NCI-H1092 (cell line): ENCODE measurements around the gene NOL4L.

ENCODE experiments used
- DNase-seq: peaks from one replicate; lab custom pipeline; 2025; lab: John Stamatoyannopoulos, UW

The NOL4L gene

GRCh38 chr20:32576560-32576959, 8.6 kb downstream of the NOL4L start:
- DNase-seq = no peak

GRCh38 chr20:32575805-32576204, 9.3 kb downstream of the NOL4L start:
- no peak for DNase-seq

GRCh38 chr20:32575227-32575581, 9.9 kb downstream of the NOL4L start:
- DNase-seq = no peak

DNA sequence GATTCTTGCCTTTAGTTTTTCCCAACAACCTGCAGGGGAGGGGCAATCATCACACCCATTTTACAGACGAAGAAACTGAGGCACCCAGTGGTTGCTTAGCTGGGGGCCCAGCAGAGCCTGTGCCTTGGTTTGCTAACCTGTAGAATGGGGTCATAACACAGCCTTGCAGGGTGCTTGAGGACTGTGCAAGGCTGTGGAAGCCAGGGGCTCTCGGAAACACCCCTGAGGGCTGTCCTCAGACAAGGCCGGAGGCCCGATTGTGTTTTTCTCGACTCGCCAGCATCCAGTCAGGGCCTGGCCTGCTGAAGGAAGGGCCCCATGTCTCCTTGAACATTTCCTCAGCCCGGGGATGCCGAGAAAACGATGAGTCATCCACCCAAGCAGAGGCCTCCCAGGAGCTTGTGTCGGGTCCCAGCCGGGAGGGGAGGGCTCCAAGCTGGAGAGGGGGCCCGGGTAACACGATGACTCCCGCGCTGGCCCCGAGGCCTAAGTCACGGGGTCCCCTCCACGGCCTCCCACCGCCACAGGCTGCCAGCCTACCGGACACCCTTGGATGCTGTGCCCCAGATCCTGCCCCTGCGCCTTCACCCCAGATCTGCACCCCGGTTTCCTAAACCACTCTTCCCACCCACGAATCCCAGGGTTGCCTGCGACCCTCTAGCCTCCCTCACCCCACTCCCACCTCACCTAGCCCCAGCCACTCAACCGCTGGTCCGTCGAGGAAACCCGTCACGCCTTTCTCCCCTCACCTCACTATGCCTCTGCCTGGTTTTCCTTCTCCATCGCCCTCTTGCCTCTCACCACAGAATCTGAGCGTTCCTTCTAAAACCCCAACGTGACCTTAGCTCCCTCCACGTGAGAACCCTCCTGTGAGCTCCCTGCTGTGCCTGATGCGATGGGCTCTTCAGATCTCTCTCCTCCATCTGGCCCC, 10.6 kb downstream of the NOL4L start:
- no peak for DNase-seq

- DNase-seq = no peak
Measured at GRCh38 chr20:32573167-32573851, 11.8 kb downstream of the NOL4L start.

GRCh38 chr20:32572271-32572968, 12.7 kb downstream of the NOL4L start:
- no peak for DNase-seq

DNA sequence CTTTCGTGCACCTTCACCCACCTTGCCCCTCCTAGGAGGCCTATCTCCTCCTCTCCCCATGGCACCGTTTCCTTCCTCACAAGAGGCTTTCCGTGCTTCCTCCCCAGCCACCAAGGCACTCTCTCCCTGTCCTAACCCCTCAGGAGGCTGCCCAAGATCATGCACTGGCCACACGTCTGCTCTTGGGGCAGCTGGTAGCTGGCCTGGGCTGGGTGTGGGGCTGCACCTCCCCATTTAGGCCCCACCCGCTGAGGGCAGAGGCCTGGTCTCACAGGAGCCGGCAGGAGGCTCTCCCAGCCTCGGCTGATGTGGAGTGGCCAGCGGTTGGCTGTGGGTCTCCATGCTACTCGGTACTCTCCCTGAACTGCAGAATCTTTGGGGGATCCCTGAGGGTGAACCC, 13.6 kb downstream of the NOL4L start:
- DNase-seq = no peak

GRCh38 chr20:32570401-32571190, 14.5 kb downstream of the NOL4L start:
- DNase-seq = no peak

DNA sequence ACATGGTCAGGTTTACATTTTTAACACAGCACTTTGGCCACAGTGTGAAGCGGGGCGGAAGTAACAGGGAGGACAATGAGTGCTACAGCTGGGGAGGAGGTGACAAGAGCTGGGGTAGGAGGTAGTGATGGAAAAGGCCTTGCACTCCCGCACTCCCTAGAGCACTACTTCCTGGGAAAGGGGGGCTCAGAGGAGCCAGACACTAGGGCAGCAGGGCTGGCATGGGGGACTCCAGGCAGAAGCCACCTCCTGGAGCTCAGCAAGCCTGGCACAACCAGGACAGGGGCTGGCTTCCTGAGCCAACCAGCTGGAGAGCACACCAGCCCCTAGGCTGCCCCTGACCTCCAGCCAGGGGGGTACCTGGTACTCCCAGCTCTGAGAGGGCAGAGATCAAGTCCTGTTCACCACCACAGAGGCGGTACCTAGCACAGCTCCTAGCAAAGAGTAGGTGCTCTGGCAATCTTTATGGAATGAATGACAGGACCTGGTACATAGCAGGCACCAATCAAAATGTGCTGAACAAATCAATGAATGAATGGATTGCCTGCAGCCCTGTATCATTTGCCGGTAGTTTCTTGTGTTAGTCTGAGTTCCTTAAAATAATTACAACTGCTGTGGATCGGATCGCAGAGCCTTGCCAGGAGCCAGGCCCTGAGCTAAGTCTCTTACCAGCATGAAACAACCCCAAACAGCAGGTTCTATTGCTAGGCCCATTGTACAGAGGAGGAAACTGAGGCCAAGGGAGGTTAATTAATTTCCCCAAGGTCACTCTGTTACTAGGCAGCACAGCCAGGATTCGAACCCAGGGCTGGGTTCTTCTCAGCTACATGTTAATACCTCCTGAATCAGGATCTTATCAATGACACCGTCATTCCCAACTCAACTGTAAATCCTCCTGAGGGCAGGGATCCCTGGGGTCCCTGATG, 15.5 kb downstream of the NOL4L start:
- DNase-seq = no peak

- DNase-seq = no peak
Measured at GRCh38 chr20:32569018-32569379, 16.1 kb downstream of the NOL4L start.

- no peak for DNase-seq
Measured at GRCh38 chr20:32567384-32568178, 17.6 kb downstream of the NOL4L start.

- DNase-seq = no peak
Measured at GRCh38 chr20:32566379-32567374, 18.5 kb downstream of the NOL4L start.

DNA sequence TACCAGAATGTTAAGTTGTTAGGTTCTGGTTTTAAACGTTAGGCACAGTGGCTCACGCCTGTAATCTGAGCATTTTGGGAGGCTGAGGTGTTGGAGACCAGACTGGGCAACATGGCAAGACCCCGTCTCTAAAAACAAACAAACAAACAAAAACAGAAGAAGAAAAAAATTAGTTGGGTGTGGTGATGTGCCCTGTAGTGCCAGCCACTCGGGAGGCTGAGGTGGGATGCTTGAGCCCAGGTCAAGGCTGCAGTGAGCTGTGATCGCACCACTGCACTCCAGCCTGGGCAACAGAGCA, 19.4 kb downstream of the NOL4L start:
- DNase-seq = no peak

GRCh38 chr20:32564921-32565734, 20.0 kb downstream of the NOL4L start:
- DNase-seq = no peak

- DNase-seq = no peak
Measured at GRCh38 chr20:32564440-32564839, 20.7 kb downstream of the NOL4L start.

GRCh38 chr20:32563311-32564272, 21.5 kb downstream of the NOL4L start:
- no peak for DNase-seq

GRCh38 chr20:32562495-32562911, 22.6 kb downstream of the NOL4L start:
- no peak for DNase-seq
